C4-2B (cell line): ENCODE data around the gene ATF2.
A peak's percentile ranks its signal among the peaks of the same experiment; 100 is the strongest.

Experiments used
- ZFX ChIP-seq: fragments of 450-650 bp; IDR thresholded peaks from 2 replicates; pipeline ENCODE4 v1.6.1; 2017
- TF ChIP-seq, protein P1 (sequence below): fragments of 450-650 bp; conservative IDR thresholded peaks from 2 replicates; pipeline ENCODE4 v1.5.1; 2017; ENCODE audit warnings: mild to moderate bottlenecking

DNA sequence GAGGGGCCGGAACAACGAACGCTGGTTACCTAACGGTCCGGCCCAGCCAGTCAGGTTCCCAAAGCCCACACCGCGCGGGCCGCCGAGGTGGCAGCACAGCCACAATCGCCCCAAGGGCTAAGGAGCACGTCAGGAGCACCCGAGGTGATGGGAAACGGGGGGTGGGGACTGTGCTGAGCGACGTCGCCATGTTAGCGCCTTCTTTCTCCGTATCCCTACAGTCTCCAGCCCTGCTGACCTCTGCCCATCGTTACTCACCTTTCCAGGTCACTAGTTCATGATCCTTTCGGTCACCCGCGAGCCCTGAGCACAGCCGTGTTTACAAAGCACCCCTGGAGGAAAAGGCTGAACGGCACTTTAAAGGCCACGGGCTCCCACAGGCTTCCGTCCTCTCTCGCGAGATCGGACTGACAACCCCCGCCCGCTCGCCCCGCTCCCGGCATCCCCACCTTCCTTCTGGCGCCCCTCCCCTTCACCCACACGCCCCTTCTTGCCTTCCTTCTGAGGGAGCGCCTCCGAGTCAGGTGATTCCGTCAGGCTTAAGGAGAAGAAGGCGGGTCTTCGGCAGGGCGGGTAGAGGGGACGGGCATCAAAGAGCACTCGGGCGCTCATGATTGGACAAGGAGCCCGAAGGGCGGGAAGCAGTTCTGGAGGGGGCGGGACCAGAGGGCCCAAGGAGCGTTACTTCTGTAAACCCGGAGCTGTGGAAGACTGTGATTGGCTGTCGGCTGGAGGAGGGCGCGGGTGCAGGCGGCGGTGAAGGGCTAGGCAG is at the start of gene ATF2:
- TF ChIP-seq, protein P1, sequence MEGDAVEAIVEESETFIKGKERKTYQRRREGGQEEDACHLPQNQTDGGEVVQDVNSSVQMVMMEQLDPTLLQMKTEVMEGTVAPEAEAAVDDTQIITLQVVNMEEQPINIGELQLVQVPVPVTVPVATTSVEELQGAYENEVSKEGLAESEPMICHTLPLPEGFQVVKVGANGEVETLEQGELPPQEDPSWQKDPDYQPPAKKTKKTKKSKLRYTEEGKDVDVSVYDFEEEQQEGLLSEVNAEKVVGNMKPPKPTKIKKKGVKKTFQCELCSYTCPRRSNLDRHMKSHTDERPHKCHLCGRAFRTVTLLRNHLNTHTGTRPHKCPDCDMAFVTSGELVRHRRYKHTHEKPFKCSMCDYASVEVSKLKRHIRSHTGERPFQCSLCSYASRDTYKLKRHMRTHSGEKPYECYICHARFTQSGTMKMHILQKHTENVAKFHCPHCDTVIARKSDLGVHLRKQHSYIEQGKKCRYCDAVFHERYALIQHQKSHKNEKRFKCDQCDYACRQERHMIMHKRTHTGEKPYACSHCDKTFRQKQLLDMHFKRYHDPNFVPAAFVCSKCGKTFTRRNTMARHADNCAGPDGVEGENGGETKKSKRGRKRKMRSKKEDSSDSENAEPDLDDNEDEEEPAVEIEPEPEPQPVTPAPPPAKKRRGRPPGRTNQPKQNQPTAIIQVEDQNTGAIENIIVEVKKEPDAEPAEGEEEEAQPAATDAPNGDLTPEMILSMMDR, result no peak
- TF ChIP-seq ZFX, result peak; percentile 29; the same call in 1 of the 2 replicates
